ENCODE data around the gene HYAL3. TPM values are rescaled to one million over a fixed set of nuclear protein-coding genes. Genes with fewer than 3 reads are reported as not detected.

HYAL3 gene
- total and polyA plus RNA-seq, 2 of the 13 experiments (the other 11 are each of a cell fraction or from before 2014, with no cell fraction given) = 5.5 to 10.4 TPM

DNA sequence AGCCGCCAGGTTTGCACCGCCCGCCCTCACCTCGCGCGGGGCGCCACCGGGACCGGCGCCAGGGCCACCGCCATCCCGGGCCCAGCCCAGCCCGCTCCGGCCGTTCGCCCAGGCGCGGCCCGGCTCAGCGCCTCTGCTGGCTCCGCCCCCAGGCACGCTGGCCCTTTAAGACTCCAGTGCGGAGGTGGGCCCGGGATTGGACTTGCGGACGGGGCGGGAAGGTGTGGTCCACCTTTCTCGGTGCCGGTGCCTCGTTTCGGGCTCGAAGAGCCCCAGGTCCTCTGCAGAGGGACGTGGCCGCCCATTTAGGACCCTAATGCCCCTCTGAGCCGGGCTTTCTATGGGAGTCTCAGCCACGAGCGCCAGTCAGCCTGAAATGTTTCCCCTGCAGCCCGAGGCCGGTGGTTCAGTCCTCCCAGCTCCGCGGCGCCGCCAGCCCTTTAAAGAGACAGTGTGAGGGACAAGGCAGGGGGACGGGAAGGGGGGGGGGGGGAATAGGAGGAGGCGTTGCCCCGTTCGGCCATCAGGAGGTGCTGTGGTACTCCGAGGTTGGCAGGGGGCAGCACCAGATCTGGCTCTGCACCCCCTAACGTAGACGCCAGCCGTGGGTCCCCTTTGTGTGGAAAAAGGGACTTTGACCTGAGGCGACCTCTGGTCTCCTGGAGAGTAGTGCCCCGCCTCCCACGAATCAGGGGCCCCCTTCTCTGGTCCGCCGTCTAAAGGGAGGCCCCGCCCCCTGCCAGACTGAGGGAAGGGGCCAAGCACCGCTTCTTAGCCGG is 22.3 kb upstream of the HYAL3 start (continued):
- TF ChIP-seq ZNF317 (CRISPR knock-in tag; IDR thresholded peaks at IDR 0.05) = 0 out of 2 replicates have a peak, but pooled peaks have one; percentile 30
- TF ChIP-seq, protein P1, sequence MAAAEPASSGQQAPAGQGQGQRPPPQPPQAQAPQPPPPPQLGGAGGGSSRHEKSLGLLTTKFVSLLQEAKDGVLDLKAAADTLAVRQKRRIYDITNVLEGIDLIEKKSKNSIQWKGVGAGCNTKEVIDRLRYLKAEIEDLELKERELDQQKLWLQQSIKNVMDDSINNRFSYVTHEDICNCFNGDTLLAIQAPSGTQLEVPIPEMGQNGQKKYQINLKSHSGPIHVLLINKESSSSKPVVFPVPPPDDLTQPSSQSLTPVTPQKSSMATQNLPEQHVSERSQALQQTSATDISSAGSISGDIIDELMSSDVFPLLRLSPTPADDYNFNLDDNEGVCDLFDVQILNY (CRISPR knock-in tag; conservative IDR thresholded peaks at IDR 0.05) = no peak
- TF ChIP-seq ZNF253 (CRISPR knock-in tag; IDR thresholded peaks at IDR 0.05; ENCODE audit: borderline replicate concordance) = no peak
- no peak for TF ChIP-seq NCOA1 (CRISPR knock-in tag; IDR thresholded peaks at IDR 0.05)
- TF ChIP-seq ELF4 (CRISPR knock-in tag; IDR thresholded peaks at IDR 0.05; ENCODE audit: borderline replicate concordance) = no peak
- no peak for TF ChIP-seq KAT2B (IDR thresholded peaks at IDR 0.05; ENCODE audit: borderline replicate concordance, low read depth, low read length)
- TF ChIP-seq, protein P2, sequence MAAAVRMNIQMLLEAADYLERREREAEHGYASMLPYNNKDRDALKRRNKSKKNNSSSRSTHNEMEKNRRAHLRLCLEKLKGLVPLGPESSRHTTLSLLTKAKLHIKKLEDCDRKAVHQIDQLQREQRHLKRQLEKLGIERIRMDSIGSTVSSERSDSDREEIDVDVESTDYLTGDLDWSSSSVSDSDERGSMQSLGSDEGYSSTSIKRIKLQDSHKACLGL (CRISPR knock-in tag; IDR thresholded peaks at IDR 0.05) = 0 out of 2 replicates have a peak, but pooled peaks have one; percentile 8
- no peak; the same call in 1 of the 2 replicates for TF ChIP-seq MAF1 (CRISPR knock-in tag; IDR thresholded peaks at IDR 0.05; ENCODE audit: borderline replicate concordance)
- no peak for TF ChIP-seq PREB (CRISPR knock-in tag; IDR thresholded peaks at IDR 0.05)
- TF ChIP-seq YY1 (IDR thresholded peaks at IDR 0.05; ENCODE audit: insufficient read depth, insufficient replicate concordance, low read depth, low read length) = peak; percentile 67
- TF ChIP-seq ZNF816 (CRISPR knock-in tag; IDR thresholded peaks at IDR 0.05; ENCODE audit: borderline replicate concordance) = no peak
- no peak for TF ChIP-seq TMF1 (CRISPR knock-in tag; IDR thresholded peaks at IDR 0.05; ENCODE audit: low read depth)
- TF ChIP-seq, protein P3, sequence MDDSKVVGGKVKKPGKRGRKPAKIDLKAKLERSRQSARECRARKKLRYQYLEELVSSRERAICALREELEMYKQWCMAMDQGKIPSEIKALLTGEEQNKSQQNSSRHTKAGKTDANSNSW (CRISPR knock-in tag; IDR thresholded peaks at IDR 0.05; ENCODE audit: borderline replicate concordance) = no peak; the same call in 1 of the 2 replicates
- TF ChIP-seq PRPF4 (IDR thresholded peaks at IDR 0.05; ENCODE audit: low read depth, low read length, poor library complexity, severe bottlenecking) = no peak
- no peak for TF ChIP-seq ZFP1 (CRISPR knock-in tag; IDR thresholded peaks at IDR 0.05)
- TF ChIP-seq ZNF609 (CRISPR knock-in tag; IDR thresholded peaks at IDR 0.05; ENCODE audit: borderline replicate concordance) = peak; percentile 68
- TF ChIP-seq TBX2 (CRISPR knock-in tag; IDR thresholded peaks at IDR 0.05; ENCODE audit: borderline replicate concordance) = peak; percentile 24; the same call in 1 of the 2 replicates
- TF ChIP-seq DDIT3 (CRISPR knock-in tag; IDR thresholded peaks at IDR 0.05) = no peak
- no peak for TF ChIP-seq GLI4 (CRISPR knock-in tag; IDR thresholded peaks at IDR 0.05; ENCODE audit: borderline replicate concordance)
- TF ChIP-seq ETV6 (CRISPR knock-in tag; conservative IDR thresholded peaks at IDR 0.05) = 0 out of 2 replicates have a peak, but pooled peaks have one; percentile 15
- TF ChIP-seq RFX5 (IDR thresholded peaks at IDR 0.05; ENCODE audit: low read depth, low read length) = no peak
